Measurements from ENCODE around the gene KCTD8. TPM values are rescaled to one million over a fixed set of nuclear protein-coding genes. Genes with fewer than 3 reads are reported as not detected.

KCTD8 gene
- total RNA-seq, 1 donor from 2014 or later: not detected

DNA sequence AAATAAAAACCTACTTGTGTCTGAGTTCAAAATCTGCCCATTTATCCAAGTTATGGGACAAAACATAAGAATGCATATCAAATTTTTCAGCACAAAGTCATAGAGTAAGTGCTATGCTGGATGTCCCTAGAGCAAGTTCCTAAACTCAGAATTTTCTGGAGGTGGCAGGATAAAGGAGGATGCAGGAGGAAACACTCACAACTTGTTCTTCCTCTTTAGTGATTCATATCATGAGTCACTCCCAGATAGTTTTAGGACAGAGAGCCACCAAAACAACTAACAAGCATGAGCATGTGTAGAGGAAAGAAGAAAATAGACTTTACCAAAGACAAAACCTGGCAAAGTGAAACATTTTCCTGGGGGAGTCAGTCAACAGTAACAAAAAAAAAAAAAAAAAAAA, 302.7 kb downstream of the KCTD8 start:
- Histone ChIP-seq H3F3A (ENCODE audit: low read depth) (no peaks in the 10 kb centered on the region), H3K4me2 (no peak overlapping the region), H3K9ac (no peak overlapping the region), H3K27ac (no peak overlapping the region), H2AFZ (replicated peaks) (no peak overlapping the region), H3K9me3 (ENCODE audit: low read depth) (no peaks in the 10 kb centered on the region), H4K20me1 (ENCODE audit: low read depth) (no peaks in the 10 kb centered on the region), H3K36me3 (no peaks in the 10 kb centered on the region), H3K4me1 (peaks cover 10% of the 10 kb centered on the region), H3K4me3 (no peak overlapping the region), H3K79me2 (ENCODE audit: low read depth) (no peaks in the 10 kb centered on the region), H3K27me3 (no peaks in the 10 kb centered on the region)
- DNase-seq (ENCODE audit: low spot score): no peak
- Mint-ChIP-seq H3K4me3 (no peak overlapping the region), H3K27me3 (ENCODE audit: insufficient read depth, low read depth) (no peaks in the 10 kb centered on the region), H3K9me3 (peaks cover 4% of the 10 kb centered on the region), H3K4me1 (peaks cover 14% of the 10 kb centered on the region), H3K27ac (no peak overlapping the region), H3K36me3 (no peaks in the 10 kb centered on the region)
- TF ChIP-seq EZH2phosphoT487 (IDR thresholded peaks at IDR 0.05): no peak
- TF ChIP-seq CTCF (IDR thresholded peaks at IDR 0.05): no peak
- no peak for TF ChIP-seq EZH2 (IDR thresholded peaks at IDR 0.05)

- no peaks in the 10 kb centered on the region for H3K4me1 Mint-ChIP-seq
- H3K27me3 Mint-ChIP-seq (ENCODE audit: insufficient read depth, low read depth): no peaks in the 10 kb centered on the region
- H3K9ac ChIP-seq: no peak overlapping the region
- no peak overlapping the region for H3K4me3 Mint-ChIP-seq
- H3K79me2 ChIP-seq (ENCODE audit: low read depth): no peaks in the 10 kb centered on the region
- no peak overlapping the region for H3K4me3 ChIP-seq
- no peaks in the 10 kb centered on the region for H3K27me3 ChIP-seq
- TF ChIP-seq CTCF (IDR thresholded peaks at IDR 0.05) (no peak), EZH2phosphoT487 (IDR thresholded peaks at IDR 0.05) (no peak), EZH2 (IDR thresholded peaks at IDR 0.05) (no peak)
- no peaks in the 10 kb centered on the region for H3F3A ChIP-seq (ENCODE audit: low read depth)
- no peak overlapping the region for H3K4me2 ChIP-seq
- DNase-seq (ENCODE audit: low spot score): no peak
- H3K9me3 ChIP-seq (ENCODE audit: low read depth): no peaks in the 10 kb centered on the region
- H3K27ac ChIP-seq: no peak overlapping the region
- H3K9me3 Mint-ChIP-seq: peaks cover 2% of the 10 kb centered on the region
- no peaks in the 10 kb centered on the region for H4K20me1 ChIP-seq (ENCODE audit: low read depth)
- no peaks in the 10 kb centered on the region for H3K4me1 ChIP-seq
- no peak overlapping the region for H3K27ac Mint-ChIP-seq
- no peaks in the 10 kb centered on the region for H3K36me3 ChIP-seq
- no peak overlapping the region for H2AFZ ChIP-seq (replicated peaks)
- H3K36me3 Mint-ChIP-seq: no peaks in the 10 kb centered on the region
Measured at GRCh38 chr4:44132526-44132925, 316.1 kb downstream of the KCTD8 start.

Other genes starting within 250 kb of the KCTD8 start
- not detected in 2 replicates for gene YIPF7, start 202.8 kb upstream of the KCTD8 start, total RNA-seq (ENCODE audit: low replicate concordance)
- gene GUF1, start 229.6 kb upstream of the KCTD8 start, total RNA-seq (ENCODE audit: low replicate concordance): 23.3 and 39.4 TPM in 2 replicates

All from neural progenitor cell (in vitro differentiated cells).